Measurements from ENCODE around the gene CBY3. TPM values are rescaled to one million over a fixed set of nuclear protein-coding genes. Genes with fewer than 3 reads are reported as not detected.

Gene CBY3
- total and polyA plus RNA-seq, 12 donors, result 0.06 TPM; not detected in 11

- no peak for DNase-seq
- Histone ChIP-seq H3K27ac (peak overlapping the region in 1 of 10 donors; percentile 41), H3K27me3 (no peaks in the 10 kb centered on the region), H3K36me3 (peaks cover 1 to 92% (median 74%) of the 10 kb centered on the region in 9 donors), H3K4me1 (peaks cover 0 to 27% (median 10%) of the 10 kb centered on the region in 9 donors), H3K9me3 (no peaks in the 10 kb centered on the region), H3K4me3 (no peak overlapping the region)
- TF ChIP-seq CTCF (IDR thresholded peaks at IDR 0.05), result no peak
- ATAC-seq, result no peak
- WGBS, 2 donors, result 86 to 89% methylated on average over 6 of the region's 6 CpGs
- intact Hi-C loops (cut with DNase I), result no loop called here
These were observed 46.3 kb upstream of the CBY3 start for GRCh38 chr5:179727106-179727505.

GRCh38 chr5:179724163-179724562 is 43.3 kb upstream of the CBY3 start:
- TF ChIP-seq CTCF (IDR thresholded peaks at IDR 0.05), result no peak
- Histone ChIP-seq H3K27ac (peak overlapping the region in 2 of 10 donors; percentile 9 to 11), H3K4me3 (no peak overlapping the region), H3K27me3 (no peaks in the 10 kb centered on the region), H3K4me1 (peaks cover 0 to 11% (median 0%) of the 10 kb centered on the region in 9 donors), H3K36me3 (peaks cover 9 to 100% (median 94%) of the 10 kb centered on the region in 9 donors), H3K9me3 (no peaks in the 10 kb centered on the region)
- 83 to 87% methylated on average over 4 of the region's 4 CpGs for WGBS, 2 donors
- intact Hi-C loops (cut with DNase I), result no loop called here
- ATAC-seq (no peak), DNase-seq (no peak)

- H3K9me3 ChIP-seq, result no peaks in the 10 kb centered on the region
- H3K4me3 ChIP-seq, result no peak overlapping the region
- WGBS, 2 donors, result 86 to 91% methylated on average over 2 of the region's 2 CpGs
- H3K27me3 ChIP-seq, result no peaks in the 10 kb centered on the region
- ATAC-seq, result no peak
- peaks cover 0 to 8% (median 0%) of the 10 kb centered on the region in 9 donors for H3K4me1 ChIP-seq
- TF ChIP-seq CTCF (IDR thresholded peaks at IDR 0.05), result no peak
- intact Hi-C loops (cut with DNase I), result no loop called here
- H3K36me3 ChIP-seq, result peaks cover 9 to 100% (median 90%) of the 10 kb centered on the region in 9 donors
- no peak for DNase-seq
- no peak overlapping the region for H3K27ac ChIP-seq
These were observed 39.4 kb upstream of the CBY3 start for GRCh38 chr5:179720222-179720621.

- 75 to 91% methylated on average over 1 of the region's 1 CpG for WGBS, 2 donors
- Histone ChIP-seq H3K27ac (no peak overlapping the region), H3K9me3 (no peaks in the 10 kb centered on the region), H3K4me3 (no peak overlapping the region), H3K36me3 (peaks cover 4 to 100% (median 70%) of the 10 kb centered on the region in 9 donors), H3K4me1 (no peaks in the 10 kb centered on the region), H3K27me3 (no peaks in the 10 kb centered on the region)
- no peak for TF ChIP-seq CTCF (IDR thresholded peaks at IDR 0.05)
- ATAC-seq, result no peak
- intact Hi-C loops (cut with DNase I), result no loop called here
- DNase-seq, result no peak
These were observed 35.5 kb upstream of the CBY3 start for GRCh38 chr5:179716286-179716685.
